Activated CD4-positive, alpha-beta T cell treated with anti-CD3 and anti-CD28 coated beads, Interleukin-2, amount 10 ng/mL, durations not matched to agents 24 days and 14 days (primary cell): ENCODE measurements around the gene GLIS2. TPM values are rescaled to one million over a fixed set of nuclear protein-coding genes. Genes with fewer than 3 reads are reported as not detected.

Experiments
- DNase-seq: peaks from one replicate; pipeline ENCODE4 v3.0.0; 2022
- H3K27ac Mint-ChIP-seq: one replicate; pipeline ENCODE4 v1.8.0; 2022; ENCODE audit warnings: mild to moderate bottlenecking, mixed read lengths
- H3K27me3 Mint-ChIP-seq: one replicate; pipeline ENCODE4 v1.8.0; 2022; ENCODE audit warnings: mixed read lengths
- H3K36me3 Mint-ChIP-seq: one replicate; pipeline ENCODE4 v1.8.0; 2022; ENCODE audit warnings: low read depth, mild to moderate bottlenecking, mixed read lengths
- H3K4me1 Mint-ChIP-seq: one replicate; pipeline ENCODE4 v1.8.0; 2021; ENCODE audit warnings: mixed read lengths
- H3K4me3 Mint-ChIP-seq: one replicate; pipeline ENCODE4 v1.8.0; 2022; ENCODE audit warnings: mild to moderate bottlenecking, moderate library complexity, mixed read lengths
- H3K9me3 Mint-ChIP-seq: one replicate; pipeline ENCODE4 v1.8.0; 2021; ENCODE audit warnings: mixed read lengths
- intact Hi-C: fragments of 100-400 bp; cut with micrococcal nuclease; formaldehyde crosslinking; loops from one replicate; pipeline ENCODE4 v1.15.1; 2023
- total RNA-seq: library from RNA; stranded (reverse); gene quantifications from 2 replicates; pipeline ENCODE4 v1.2.3, GENCODE V29; 2022

GLIS2 gene
- total RNA-seq, 1 donor from 2014 or later = 1.4 TPM

- peaks cover 7% of the 10 kb centered on the region for H3K36me3 Mint-ChIP-seq
- H3K27ac Mint-ChIP-seq = peak within 1 kb of the TSS; percentile 94
- H3K9me3 Mint-ChIP-seq = no peaks in the 10 kb centered on the region
- H3K4me3 Mint-ChIP-seq = peak within 1 kb of the TSS; percentile 96
- peak; percentile 100 for DNase-seq
- peaks cover 12% of the 10 kb centered on the region for H3K4me1 Mint-ChIP-seq
- no peaks in the 10 kb centered on the region for H3K27me3 Mint-ChIP-seq
- intact Hi-C loops = loop anchor here (1.0 to 10.0 kb wide), 5 partner anchors 44 to 124 kb away; partner anchors contain the start of genes CORO7, HMOX2 and NMRAL1
These were observed 35.2 kb downstream of the GLIS2 start, which contains the start of gene PAM16 for GRCh38 chr16:4350787-4351659. Gene PAM16 (minus strand): TSS chr16:4351321. CDS start chr16:4351234, 87 bp downstream.

- no peak for DNase-seq
- Mint-ChIP-seq H3K27me3 (no peaks in the 10 kb centered on the region), H3K27ac (peak overlapping the region; percentile 45), H3K9me3 (no peaks in the 10 kb centered on the region), H3K36me3 (peaks cover 7% of the 10 kb centered on the region), H3K4me3 (peak overlapping the region; percentile 96), H3K4me1 (peaks cover 12% of the 10 kb centered on the region)
- intact Hi-C loops = loop anchor here (1.0 to 10.0 kb wide), 5 partner anchors 45 to 123 kb away; partner anchors contain the start of genes CORO7, HMOX2 and NMRAL1
These were observed 36.0 kb downstream of the GLIS2 start for GRCh38 chr16:4351880-4352279.

DNA sequence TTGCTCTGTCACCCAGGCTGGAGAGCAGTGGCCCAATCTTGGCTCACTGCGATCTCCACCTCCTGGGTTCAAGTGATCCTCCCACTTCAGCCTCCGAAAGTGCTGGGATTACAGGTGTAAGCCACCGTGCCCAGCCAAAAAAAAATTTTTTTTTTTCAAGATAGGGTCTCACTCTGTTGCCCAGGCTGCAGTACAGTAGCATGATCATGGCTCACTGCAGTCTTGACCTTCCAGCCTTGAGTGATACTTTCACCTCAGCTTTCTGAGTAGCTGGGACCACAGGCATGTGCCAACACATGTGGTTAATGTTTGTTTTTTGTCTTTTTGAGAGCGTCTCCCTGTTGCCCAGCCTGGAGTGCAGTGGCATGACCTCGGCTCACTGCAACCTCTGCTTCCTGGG, 37.0 kb downstream of the GLIS2 start:
- Mint-ChIP-seq H3K4me1 (peaks cover 10% of the 10 kb centered on the region), H3K9me3 (no peaks in the 10 kb centered on the region), H3K27ac (no peak overlapping the region), H3K27me3 (no peaks in the 10 kb centered on the region), H3K36me3 (peaks cover 12% of the 10 kb centered on the region), H3K4me3 (no peak overlapping the region)
- intact Hi-C loops = loop anchor here (5.0 to 10.0 kb wide), 2 partner anchors 49 to 122 kb away; partner anchors contain the start of genes HMOX2 and NMRAL1
- DNase-seq = no peak

- H3K9me3 Mint-ChIP-seq = no peaks in the 10 kb centered on the region
- peaks cover 10% of the 10 kb centered on the region for H3K4me1 Mint-ChIP-seq
- no peak overlapping the region for H3K4me3 Mint-ChIP-seq
- peaks cover 8% of the 10 kb centered on the region for H3K36me3 Mint-ChIP-seq
- intact Hi-C loops = loop anchor here (5.0 to 10.0 kb wide), 2 partner anchors 49 to 121 kb away; partner anchors contain the start of genes HMOX2 and NMRAL1
- DNase-seq = no peak
- no peaks in the 10 kb centered on the region for H3K27me3 Mint-ChIP-seq
- H3K27ac Mint-ChIP-seq = peak overlapping the region; percentile 12
These were observed 37.8 kb downstream of the GLIS2 start for GRCh38 chr16:4353675-4354074.

GRCh38 chr16:4354512-4355409, 38.9 kb downstream of the GLIS2 start:
- Mint-ChIP-seq H3K27me3 (no peaks in the 10 kb centered on the region), H3K4me3 (no peak overlapping the region), H3K36me3 (peaks cover 13% of the 10 kb centered on the region), H3K9me3 (no peaks in the 10 kb centered on the region), H3K27ac (no peak overlapping the region), H3K4me1 (peaks cover 10% of the 10 kb centered on the region)
- no peak for DNase-seq
- intact Hi-C loops = loop anchor here (5.0 to 10.0 kb wide), 2 partner anchors 48 to 120 kb away; partner anchors contain the start of genes HMOX2 and NMRAL1

- Mint-ChIP-seq H3K36me3 (peaks cover 20% of the 10 kb centered on the region), H3K4me1 (peaks cover 1% of the 10 kb centered on the region), H3K27me3 (no peaks in the 10 kb centered on the region), H3K9me3 (no peaks in the 10 kb centered on the region), H3K4me3 (no peak overlapping the region), H3K27ac (no peak overlapping the region)
- DNase-seq = no peak
- intact Hi-C loops = loop anchor here (10.0 kb wide), 1 partner anchor 118 kb away; the partner anchor contains the start of genes HMOX2 and NMRAL1
These were observed 41.0 kb downstream of the GLIS2 start for GRCh38 chr16:4356820-4357219.

- H3K4me1 Mint-ChIP-seq = no peaks in the 10 kb centered on the region
- no peak for DNase-seq
- intact Hi-C loops = loop anchor here (10.0 kb wide), 1 partner anchor 117 kb away; the partner anchor contains the start of genes HMOX2 and NMRAL1
- H3K4me3 Mint-ChIP-seq = no peak overlapping the region
- no peaks in the 10 kb centered on the region for H3K27me3 Mint-ChIP-seq
- no peak overlapping the region for H3K27ac Mint-ChIP-seq
- peaks cover 27% of the 10 kb centered on the region for H3K36me3 Mint-ChIP-seq
- no peaks in the 10 kb centered on the region for H3K9me3 Mint-ChIP-seq
These were observed 42.4 kb downstream of the GLIS2 start for GRCh38 chr16:4358236-4358635.

DNA sequence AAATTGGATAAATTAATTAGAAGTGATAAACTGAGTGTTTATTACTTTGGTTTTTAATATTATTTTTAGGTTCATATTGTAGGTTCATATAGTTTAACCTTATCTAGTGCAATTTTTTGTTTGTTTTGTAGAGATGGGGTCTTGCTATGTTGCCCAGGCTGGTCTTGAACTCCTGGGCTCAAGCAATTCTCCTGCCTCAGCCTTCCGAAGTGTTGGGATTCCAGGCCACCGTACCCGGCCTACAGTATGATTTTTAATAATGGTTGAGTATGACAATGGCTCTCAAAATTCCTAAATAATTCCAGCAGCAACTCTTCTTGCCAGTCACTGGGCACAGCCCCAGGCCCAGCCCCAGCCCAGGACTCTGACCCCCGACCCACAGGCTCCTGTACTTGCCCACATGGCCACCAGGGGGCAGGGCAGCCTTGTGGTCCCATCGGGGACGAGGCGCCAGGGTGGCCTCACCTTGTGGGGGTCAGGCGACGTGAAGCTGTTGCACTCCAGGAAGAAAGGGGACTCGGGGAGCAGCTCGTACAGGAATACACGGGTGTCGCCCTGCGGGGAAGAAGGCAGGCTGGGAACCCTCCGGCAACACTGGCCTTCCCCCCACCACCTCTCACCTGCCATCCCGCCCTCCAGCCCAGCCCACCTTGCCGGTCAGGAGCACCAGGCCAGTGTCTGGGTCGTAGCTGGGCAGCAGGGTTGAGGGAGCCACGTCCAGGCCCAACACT, 43.1 kb downstream of the GLIS2 start:
- no peak overlapping the region for H3K4me3 Mint-ChIP-seq
- no peaks in the 10 kb centered on the region for H3K9me3 Mint-ChIP-seq
- H3K27ac Mint-ChIP-seq = no peak overlapping the region
- DNase-seq = peak; percentile 90
- H3K27me3 Mint-ChIP-seq = no peaks in the 10 kb centered on the region
- H3K4me1 Mint-ChIP-seq = no peaks in the 10 kb centered on the region
- H3K36me3 Mint-ChIP-seq = peaks cover 33% of the 10 kb centered on the region
- intact Hi-C loops = loop anchor here (10.0 kb wide), 1 partner anchor 116 kb away; the partner anchor contains the start of genes HMOX2 and NMRAL1

- no peaks in the 10 kb centered on the region for H3K9me3 Mint-ChIP-seq
- intact Hi-C loops = loop anchor here (2.0 to 10.0 kb wide), 2 partner anchors 43 to 115 kb away; partner anchors contain the start of genes HMOX2 and NMRAL1
- no peak for DNase-seq
- no peaks in the 10 kb centered on the region for H3K4me1 Mint-ChIP-seq
- no peak overlapping the region for H3K4me3 Mint-ChIP-seq
- H3K36me3 Mint-ChIP-seq = peaks cover 33% of the 10 kb centered on the region
- no peaks in the 10 kb centered on the region for H3K27me3 Mint-ChIP-seq
- no peak overlapping the region for H3K27ac Mint-ChIP-seq
These were observed 44.0 kb downstream of the GLIS2 start for GRCh38 chr16:4359914-4360313.

- DNase-seq = peak; percentile 72
- intact Hi-C loops = loop anchor here (2.0 kb wide), 1 partner anchor 42 kb away; no protein-coding TSS in a partner anchor
- H3K27ac Mint-ChIP-seq = no peak overlapping the region
- H3K36me3 Mint-ChIP-seq = peaks cover 34% of the 10 kb centered on the region
- no peaks in the 10 kb centered on the region for H3K9me3 Mint-ChIP-seq
- no peaks in the 10 kb centered on the region for H3K4me1 Mint-ChIP-seq
- no peaks in the 10 kb centered on the region for H3K27me3 Mint-ChIP-seq
- no peak overlapping the region for H3K4me3 Mint-ChIP-seq
These were observed 44.7 kb downstream of the GLIS2 start for GRCh38 chr16:4360538-4361021.

GRCh38 chr16:4361033-4361943, 45.4 kb downstream of the GLIS2 start:
- Mint-ChIP-seq H3K27ac (no peak overlapping the region), H3K4me3 (no peak overlapping the region), H3K36me3 (peaks cover 35% of the 10 kb centered on the region), H3K27me3 (no peaks in the 10 kb centered on the region), H3K4me1 (no peaks in the 10 kb centered on the region), H3K9me3 (no peaks in the 10 kb centered on the region)
- intact Hi-C loops = loop anchor here (2.0 kb wide), 1 partner anchor 42 kb away; no protein-coding TSS in a partner anchor
- DNase-seq = no peak

GRCh38 chr16:4361944-4362311, 46.1 kb downstream of the GLIS2 start:
- Mint-ChIP-seq H3K4me3 (no peak overlapping the region), H3K4me1 (no peaks in the 10 kb centered on the region), H3K27me3 (no peaks in the 10 kb centered on the region), H3K27ac (no peak overlapping the region), H3K9me3 (no peaks in the 10 kb centered on the region), H3K36me3 (peaks cover 35% of the 10 kb centered on the region)
- DNase-seq = no peak
- intact Hi-C loops = loop anchor here (2.0 kb wide), 1 partner anchor 41 kb away; no protein-coding TSS in a partner anchor
